HUES64 (cell line): ENCODE data around the gene MYO10.

Experiments
- H3K27ac ChIP-seq: 2 replicates; pipeline ENCODE4 v1.7.0; 2013; ENCODE audit warnings: low read depth, low read length, inconsistent platforms
- H3K27me3 ChIP-seq: 2 replicates; pipeline ENCODE4 v1.6.1; 2013; ENCODE audit warnings: mild to moderate bottlenecking, low read length; ENCODE audit not compliant: insufficient read depth
- H3K36me3 ChIP-seq: 2 replicates; pipeline ENCODE4 v1.6.1; 2013; ENCODE audit warnings: mild to moderate bottlenecking, low read length; ENCODE audit not compliant: insufficient read depth
- H3K4me1 ChIP-seq: 2 replicates; pipeline ENCODE4 v1.6.1; 2013; ENCODE audit warnings: mild to moderate bottlenecking, low read length, moderate library complexity; ENCODE audit not compliant: insufficient read depth
- H3K4me3 ChIP-seq: 2 replicates; pipeline ENCODE4 v1.5.1; 2013; ENCODE audit warnings: mild to moderate bottlenecking, low read length, moderate library complexity
- H3K9ac ChIP-seq: 2 replicates; pipeline ENCODE4 v1.6.1; 2013; ENCODE audit warnings: mild to moderate bottlenecking, low read depth, low read length
- H3K9me3 ChIP-seq: 2 replicates; pipeline ENCODE4 v1.6.1; 2013; ENCODE audit warnings: low read depth, low read length; ENCODE audit not compliant: insufficient read depth
- WGBS: fragments of 150-250, 120-280 bp; methylation state at CpG from one replicate; pipeline ENCODE4 v1.1.7; 2013; ENCODE audit warnings: missing lambda C conversion rate; 5-methylcytosine and 5-hydroxymethylcytosine counted together

Gene MYO10

GRCh38 chr5:16679190-16679589 lies 256.9 kb downstream of the MYO10 start:
- no peak overlapping the region for H3K27ac ChIP-seq
- no peaks in the 10 kb centered on the region for H3K27me3 ChIP-seq
- no peak overlapping the region for H3K4me3 ChIP-seq
- H3K9ac ChIP-seq = no peak overlapping the region
- H3K9me3 ChIP-seq = no peaks in the 10 kb centered on the region
- peaks cover 98% of the 10 kb centered on the region for H3K36me3 ChIP-seq
- H3K4me1 ChIP-seq = no peaks in the 10 kb centered on the region
- WGBS = 97% methylated on average over 9 of the region's 9 CpGs

DNA sequence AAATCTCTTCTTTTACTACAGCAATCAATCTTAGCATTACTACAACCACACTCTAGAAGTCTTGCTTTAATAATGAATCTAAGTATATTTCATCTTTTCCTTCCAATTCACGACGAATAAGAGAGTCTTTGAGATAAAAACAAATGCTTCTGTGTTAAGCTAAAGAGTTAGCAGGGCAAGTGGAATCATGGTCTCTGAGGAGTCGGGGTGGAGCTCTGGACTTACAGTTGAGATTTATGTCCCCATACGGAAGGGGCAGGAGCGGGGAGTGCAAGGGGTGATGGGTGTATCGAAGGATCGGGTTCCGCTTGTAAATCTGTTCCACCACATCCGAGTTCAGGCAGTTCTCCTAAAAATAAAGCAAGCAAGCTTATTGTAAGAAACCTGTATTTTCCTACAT lies 260.3 kb downstream of the MYO10 start:
- WGBS = 97% methylated on average over 9 of the region's 9 CpGs
- no peaks in the 10 kb centered on the region for H3K9me3 ChIP-seq
- H3K4me1 ChIP-seq = no peaks in the 10 kb centered on the region
- H3K9ac ChIP-seq = no peak overlapping the region
- H3K27me3 ChIP-seq = no peaks in the 10 kb centered on the region
- H3K4me3 ChIP-seq = no peak overlapping the region
- peaks cover 96% of the 10 kb centered on the region for H3K36me3 ChIP-seq
- no peak overlapping the region for H3K27ac ChIP-seq

DNA sequence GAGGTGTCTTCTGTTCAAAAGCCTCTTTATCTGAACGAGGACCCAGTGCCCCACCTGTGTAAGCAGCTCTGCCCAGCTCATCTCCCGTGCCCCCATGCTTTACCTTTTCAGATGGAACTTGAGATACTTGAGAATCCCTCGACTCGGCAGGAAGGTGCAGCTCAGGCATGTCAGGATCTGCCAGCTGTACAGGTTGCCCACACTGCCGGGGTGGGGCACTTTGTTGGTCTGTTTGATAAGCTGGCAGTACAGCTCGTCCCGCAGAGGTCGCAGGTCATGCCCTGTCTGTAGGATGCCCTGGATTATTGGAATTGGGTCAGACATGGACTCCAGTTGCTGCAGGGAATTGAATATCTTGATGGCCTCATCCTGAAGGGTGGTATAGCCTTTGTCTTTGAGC lies 261.3 kb downstream of the MYO10 start:
- 96% methylated on average over 8 of the region's 8 CpGs for WGBS
- H3K9me3 ChIP-seq = no peaks in the 10 kb centered on the region
- peaks cover 96% of the 10 kb centered on the region for H3K36me3 ChIP-seq
- no peak overlapping the region for H3K4me3 ChIP-seq
- no peaks in the 10 kb centered on the region for H3K27me3 ChIP-seq
- H3K27ac ChIP-seq = no peak overlapping the region
- H3K4me1 ChIP-seq = no peaks in the 10 kb centered on the region
- H3K9ac ChIP-seq = no peak overlapping the region

GRCh38 chr5:16673241-16674201 lies 262.6 kb downstream of the MYO10 start:
- Histone ChIP-seq H3K9me3 (no peaks in the 10 kb centered on the region), H3K4me3 (no peak overlapping the region), H3K9ac (no peak overlapping the region), H3K36me3 (peaks cover 96% of the 10 kb centered on the region), H3K27me3 (no peaks in the 10 kb centered on the region), H3K4me1 (no peaks in the 10 kb centered on the region), H3K27ac (no peak overlapping the region)
- WGBS = 96% methylated on average over 18 of the region's 18 CpGs

DNA sequence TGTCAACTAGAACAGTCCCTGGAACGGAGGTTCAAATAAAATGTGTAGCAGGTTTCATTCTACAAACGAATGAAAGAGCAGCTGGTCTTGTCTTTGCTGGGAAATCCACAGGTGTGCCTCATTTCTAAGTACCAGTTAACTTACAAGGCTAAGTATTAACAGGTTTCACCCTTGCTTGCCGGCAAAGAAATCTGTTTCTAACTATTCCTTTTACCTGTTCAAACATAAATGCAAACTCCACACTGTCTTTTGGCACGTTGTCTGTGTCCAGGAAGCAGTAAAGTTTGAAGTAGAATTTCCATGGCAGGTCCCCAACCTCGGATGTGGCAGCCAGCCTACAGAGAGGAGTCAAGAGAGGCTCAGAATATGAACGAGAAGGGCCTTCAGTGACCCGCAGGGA lies 264.9 kb downstream of the MYO10 start:
- 95% methylated on average over 7 of the region's 7 CpGs for WGBS
- Histone ChIP-seq H3K36me3 (peaks cover 97% of the 10 kb centered on the region), H3K4me3 (no peak overlapping the region), H3K9me3 (no peaks in the 10 kb centered on the region), H3K27me3 (no peaks in the 10 kb centered on the region), H3K9ac (no peak overlapping the region), H3K4me1 (no peaks in the 10 kb centered on the region), H3K27ac (no peak overlapping the region)

- H3K27me3 ChIP-seq = no peaks in the 10 kb centered on the region
- H3K9ac ChIP-seq = no peak overlapping the region
- 97% methylated on average over 3 of the region's 3 CpGs for WGBS
- H3K9me3 ChIP-seq = no peaks in the 10 kb centered on the region
- no peaks in the 10 kb centered on the region for H3K4me1 ChIP-seq
- H3K27ac ChIP-seq = no peak overlapping the region
- peaks cover 97% of the 10 kb centered on the region for H3K36me3 ChIP-seq
- no peak overlapping the region for H3K4me3 ChIP-seq
Observed at GRCh38 chr5:16669776-16670175, 266.3 kb downstream of the MYO10 start.

DNA sequence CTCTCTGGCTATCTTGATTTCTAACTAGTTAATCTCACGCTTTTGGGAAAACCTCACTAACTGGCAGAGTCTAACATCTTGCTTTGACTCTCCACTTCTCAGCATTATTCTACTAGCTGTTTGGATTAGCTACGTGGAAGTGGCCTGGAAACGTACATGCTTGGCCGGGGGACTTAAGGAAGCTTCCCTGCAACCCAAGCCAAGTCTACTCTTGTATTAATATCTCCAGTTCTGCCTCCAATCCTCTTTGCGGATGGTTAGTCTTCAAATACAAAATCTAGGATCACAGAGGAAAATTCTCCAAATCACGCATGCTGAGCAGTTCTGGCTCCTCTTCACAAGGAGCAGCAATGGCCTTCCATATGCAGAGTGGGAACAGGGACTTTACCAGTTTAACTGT lies 267.5 kb downstream of the MYO10 start:
- Histone ChIP-seq H3K9me3 (no peaks in the 10 kb centered on the region), H3K36me3 (peaks cover 98% of the 10 kb centered on the region), H3K9ac (no peak overlapping the region), H3K27ac (no peak overlapping the region), H3K4me1 (no peaks in the 10 kb centered on the region), H3K4me3 (no peak overlapping the region), H3K27me3 (no peaks in the 10 kb centered on the region)
- WGBS = 98% methylated on average over 6 of the region's 6 CpGs

DNA sequence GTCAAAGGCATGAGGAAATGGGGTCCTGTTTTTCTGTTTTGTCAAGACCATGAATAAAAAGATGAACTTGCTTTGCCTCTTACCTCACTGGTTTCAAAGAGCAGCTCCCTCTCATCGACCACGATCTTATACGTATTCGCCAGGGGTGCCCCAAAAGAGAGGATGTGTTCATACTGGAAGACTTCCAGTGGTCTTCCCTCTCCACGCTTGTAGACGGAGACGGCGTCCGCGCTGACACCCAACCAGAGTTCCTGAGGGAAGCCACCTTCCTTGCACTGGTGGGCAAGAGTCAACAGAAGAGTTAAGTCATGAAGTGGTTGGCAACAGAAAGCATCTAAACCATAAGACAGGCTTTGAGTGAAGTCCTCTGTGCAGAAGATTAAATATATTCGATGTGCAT lies 267.9 kb downstream of the MYO10 start:
- Histone ChIP-seq H3K27me3 (no peaks in the 10 kb centered on the region), H3K9ac (no peak overlapping the region), H3K36me3 (peaks cover 94% of the 10 kb centered on the region), H3K4me1 (no peaks in the 10 kb centered on the region), H3K9me3 (no peaks in the 10 kb centered on the region), H3K4me3 (no peak overlapping the region), H3K27ac (no peak overlapping the region)
- 95% methylated on average over 11 of the region's 11 CpGs for WGBS

DNA sequence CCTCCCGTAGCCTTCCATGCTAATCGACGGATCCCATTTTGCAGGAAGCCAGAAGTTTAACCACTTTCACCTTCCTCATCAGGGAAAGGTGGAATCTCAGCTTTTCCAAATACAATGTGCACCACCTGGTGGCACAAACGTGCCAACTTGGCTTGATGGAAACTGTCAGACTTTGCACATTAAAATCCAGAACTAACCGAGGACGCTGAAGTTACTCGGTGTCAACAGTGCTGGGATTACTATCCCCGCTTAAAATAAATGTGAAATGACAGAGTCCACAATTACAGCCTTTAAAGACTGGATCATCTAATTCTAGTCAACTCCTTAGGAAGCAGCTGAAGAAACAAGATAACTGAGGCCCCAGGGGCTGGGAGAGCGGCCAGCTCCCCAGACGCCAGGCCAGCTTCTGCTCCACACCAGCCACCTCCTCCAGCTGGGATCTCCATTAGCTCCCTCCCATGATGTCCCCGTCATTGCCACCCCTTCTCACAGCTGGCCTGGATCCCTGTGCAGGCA lies 269.1 kb downstream of the MYO10 start:
- WGBS = 91% methylated on average over 11 of the region's 11 CpGs
- H3K36me3 ChIP-seq = peaks cover 82% of the 10 kb centered on the region

DNA sequence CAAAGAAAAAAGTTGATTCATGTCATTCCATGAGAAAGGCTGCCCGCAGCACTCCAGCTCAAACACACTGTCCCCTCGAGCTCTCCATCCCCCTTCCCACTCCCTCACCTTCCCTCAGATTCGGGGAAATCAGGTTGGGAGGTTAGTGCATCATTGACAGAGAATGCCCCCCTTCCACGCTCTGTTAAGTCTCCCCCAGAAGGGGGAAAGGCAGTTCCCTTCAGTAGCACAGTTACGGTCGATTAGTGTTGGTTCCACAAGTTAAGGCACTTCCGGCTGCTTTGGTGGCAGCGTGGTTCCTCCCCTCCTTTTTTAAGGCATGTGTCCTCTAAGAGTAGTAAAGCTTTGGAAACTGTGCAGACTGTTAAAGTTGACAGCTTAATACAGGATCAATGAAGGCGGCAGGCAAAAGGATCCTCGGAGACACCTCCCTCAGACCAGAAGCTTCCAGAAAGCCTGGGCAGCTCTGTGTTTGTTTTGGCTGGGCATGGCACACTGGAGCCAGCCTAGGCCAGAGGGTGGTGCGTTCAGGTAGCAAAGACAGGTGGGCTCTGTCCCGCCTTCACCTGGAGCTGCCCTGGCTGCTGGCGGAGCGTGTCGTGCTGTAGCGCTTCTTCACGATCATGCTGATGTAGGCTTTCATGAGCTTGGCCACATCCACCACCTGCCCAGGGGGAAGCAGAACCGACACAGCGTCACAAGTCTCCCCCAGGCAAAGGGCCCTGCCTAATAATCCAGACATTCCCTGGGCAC lies 269.8 kb downstream of the MYO10 start:
- Histone ChIP-seq H3K4me1 (no peaks in the 10 kb centered on the region), H3K4me3 (no peak overlapping the region), H3K36me3 (peaks cover 75% of the 10 kb centered on the region), H3K9me3 (no peaks in the 10 kb centered on the region), H3K27ac (no peak overlapping the region), H3K27me3 (no peaks in the 10 kb centered on the region), H3K9ac (no peak overlapping the region)
- 94% methylated on average over 19 of the region's 19 CpGs for WGBS

More for the DNA sequence above, 269.1 kb downstream of the MYO10 start:
- H3K9me3 ChIP-seq = no peaks in the 10 kb centered on the region
- no peak overlapping the region for H3K27ac ChIP-seq
- no peak overlapping the region for H3K9ac ChIP-seq
- H3K4me1 ChIP-seq = no peaks in the 10 kb centered on the region
- no peaks in the 10 kb centered on the region for H3K27me3 ChIP-seq
- H3K4me3 ChIP-seq = no peak overlapping the region

GRCh38 chr5:16665601-16666000 lies 270.5 kb downstream of the MYO10 start:
- WGBS = 95% methylated on average over 3 of the region's 3 CpGs
- H3K36me3 ChIP-seq = peaks cover 68% of the 10 kb centered on the region

More at GRCh38 chr5:16665601-16666000, 270.5 kb downstream of the MYO10 start:
- Histone ChIP-seq H3K27me3 (no peaks in the 10 kb centered on the region), H3K4me3 (no peak overlapping the region), H3K4me1 (no peaks in the 10 kb centered on the region), H3K9me3 (no peaks in the 10 kb centered on the region), H3K27ac (no peak overlapping the region), H3K9ac (no peak overlapping the region)
